ENCODE data around the gene SHLD1.

GRCh38 chr20:5729348-5729747 lies 20.9 kb upstream of the SHLD1 start:
- TF ChIP-seq CTCF (IDR thresholded peaks at IDR 0.05; ENCODE audit: insufficient read depth, low read length, poor library complexity, severe bottlenecking): no peak
- no peak for TF ChIP-seq EZH2phosphoT487 (conservative IDR thresholded peaks at IDR 0.05; ENCODE audit: low read length)
